WERI-Rb-1 (cell line): ENCODE results near the gene CDHR1.

Source experiments
- DNase-seq: peaks from one replicate; pipeline ENCODE4 v3.0.0-alpha.2; 2020
- H3K27ac ChIP-seq: fragments of 250-450 bp; sonication (Bioruptor Pico); 2 replicates; pipeline ENCODE4 v1.5.1; 2020; ENCODE audit warnings: mild to moderate bottlenecking, moderate library complexity
- H3K27me3 ChIP-seq: fragments of 250-450 bp; sonication (Bioruptor Pico); 2 replicates; pipeline ENCODE4 v1.5.1; 2021; ENCODE audit warnings: mild to moderate bottlenecking, low read depth, moderate library complexity; ENCODE audit not compliant: insufficient read depth, severe bottlenecking
- H3K36me3 ChIP-seq: fragments of 250-450 bp; sonication (Bioruptor Pico); 2 replicates; pipeline ENCODE4 v1.5.1; 2020; ENCODE audit warnings: mild to moderate bottlenecking, moderate library complexity
- H3K4me3 ChIP-seq: 2 replicates; pipeline ENCODE4 v1.5.1; 2011; ENCODE audit warnings: low read depth, mild to moderate bottlenecking, control low read depth, low read length
- H3K9me3 ChIP-seq: fragments of 250-450 bp; sonication (Bioruptor Pico); 2 replicates; pipeline ENCODE4 v1.5.1; 2021; ENCODE audit warnings: mild to moderate bottlenecking, moderate library complexity; ENCODE audit not compliant: severe bottlenecking
- CTCF ChIP-seq: IDR thresholded peaks from 2 replicates; pipeline ENCODE4 v1.5.1; 2011; ENCODE audit warnings: low read depth, mild to moderate bottlenecking, control low read depth, inconsistent platforms, low read length

The CDHR1 gene

GRCh38 chr10:84198206-84198915, 4.0 kb downstream of the CDHR1 start:
- DNase-seq = peak; percentile 81
- Histone ChIP-seq H3K27me3 (no peaks in the 10 kb centered on the region), H3K4me3 (no peak overlapping the region), H3K36me3 (peaks cover 69% of the 10 kb centered on the region), H3K27ac (peak overlapping the region; percentile 52), H3K9me3 (no peaks in the 10 kb centered on the region)
- TF ChIP-seq CTCF = no peak

- Histone ChIP-seq H3K9me3 (no peaks in the 10 kb centered on the region), H3K27ac (no peak overlapping the region), H3K36me3 (peaks cover 89% of the 10 kb centered on the region), H3K4me3 (no peak overlapping the region), H3K27me3 (no peaks in the 10 kb centered on the region)
- DNase-seq = no peak
- TF ChIP-seq CTCF = no peak
These were observed 6.4 kb downstream of the CDHR1 start for GRCh38 chr10:84200537-84201243.

GRCh38 chr10:84201244-84201606, 6.9 kb downstream of the CDHR1 start:
- Histone ChIP-seq H3K27ac (no peak overlapping the region), H3K4me3 (no peak overlapping the region), H3K27me3 (no peaks in the 10 kb centered on the region), H3K9me3 (no peaks in the 10 kb centered on the region), H3K36me3 (peaks cover 93% of the 10 kb centered on the region)
- peak; percentile 30 for DNase-seq
- TF ChIP-seq CTCF = peak; percentile 32

- Histone ChIP-seq H3K27ac (no peak overlapping the region), H3K4me3 (no peak overlapping the region)
- no peak for TF ChIP-seq CTCF
These were observed 7.3 kb downstream of the CDHR1 start for GRCh38 chr10:84201682-84202081.

GRCh38 chr10:84202349-84202748, 8.0 kb downstream of the CDHR1 start:
- H3K36me3 ChIP-seq = peaks cover 93% of the 10 kb centered on the region
- no peaks in the 10 kb centered on the region for H3K9me3 ChIP-seq
- DNase-seq = no peak
- TF ChIP-seq CTCF = 0 out of 2 replicates have a peak, but pooled peaks have one; percentile 11
- H3K4me3 ChIP-seq = no peak overlapping the region
- H3K27me3 ChIP-seq = no peaks in the 10 kb centered on the region
- no peak overlapping the region for H3K27ac ChIP-seq

More at GRCh38 chr10:84201682-84202081, 7.3 kb downstream of the CDHR1 start:
- Histone ChIP-seq H3K36me3 (peaks cover 93% of the 10 kb centered on the region), H3K27me3 (no peaks in the 10 kb centered on the region), H3K9me3 (no peaks in the 10 kb centered on the region)
- DNase-seq = no peak
